GM18520 (cell line): ENCODE data around the gene PCSK5.
A peak's percentile ranks its signal among the peaks of the same experiment; 100 is the strongest.
"Not testable (repeated sequence)": the region's sequence is repeated elsewhere in the genome, so short reads cannot be mapped to it uniquely, and the experiment has no call there.

Experiments used
- ATAC-seq: cut with Tn5 transposase; IDR thresholded peaks from one replicate; pipeline ENCODE4 v1.9.1; 2021; ENCODE audit not compliant: unreplicated experiment

The PCSK5 gene

DNA sequence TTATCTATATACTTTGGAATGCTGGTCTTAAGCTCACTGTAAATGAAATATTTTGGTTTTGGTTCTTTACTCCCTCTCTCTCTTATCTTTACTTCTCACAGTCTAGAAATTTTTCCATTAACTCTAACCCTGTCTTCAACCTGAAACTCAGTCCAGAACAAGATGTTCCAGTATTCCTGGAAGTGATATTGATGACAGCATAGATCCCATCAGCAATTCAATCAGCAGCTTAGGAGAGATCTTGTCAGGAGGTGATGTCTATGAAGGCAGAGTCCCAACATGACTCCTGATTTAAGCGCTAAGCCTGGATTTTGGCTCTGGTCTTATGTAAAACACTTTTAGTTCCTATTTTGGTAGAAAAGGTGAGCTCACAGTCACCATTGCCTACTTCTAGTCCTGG, 451.1 kb downstream of the PCSK5 start:
- no peak for ATAC-seq

DNA sequence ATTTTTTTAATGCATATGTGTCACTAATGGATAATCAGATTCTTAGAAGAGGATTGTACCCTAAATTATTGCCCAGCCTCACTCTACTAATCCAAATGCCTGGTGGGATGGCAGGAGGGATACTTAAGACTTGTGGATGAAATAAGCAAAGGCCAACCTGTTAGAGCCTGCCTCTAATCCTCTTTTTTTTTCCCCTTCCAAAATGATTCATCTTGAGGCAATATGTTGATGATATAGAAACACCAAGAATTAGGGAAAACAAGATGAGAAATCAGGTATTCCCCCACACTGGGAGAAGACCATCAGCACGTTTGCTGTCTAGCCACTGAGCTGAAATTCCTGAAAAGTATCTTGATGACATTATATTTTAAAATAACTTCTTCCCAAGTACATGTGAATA, 451.7 kb downstream of the PCSK5 start:
- no peak for ATAC-seq

DNA sequence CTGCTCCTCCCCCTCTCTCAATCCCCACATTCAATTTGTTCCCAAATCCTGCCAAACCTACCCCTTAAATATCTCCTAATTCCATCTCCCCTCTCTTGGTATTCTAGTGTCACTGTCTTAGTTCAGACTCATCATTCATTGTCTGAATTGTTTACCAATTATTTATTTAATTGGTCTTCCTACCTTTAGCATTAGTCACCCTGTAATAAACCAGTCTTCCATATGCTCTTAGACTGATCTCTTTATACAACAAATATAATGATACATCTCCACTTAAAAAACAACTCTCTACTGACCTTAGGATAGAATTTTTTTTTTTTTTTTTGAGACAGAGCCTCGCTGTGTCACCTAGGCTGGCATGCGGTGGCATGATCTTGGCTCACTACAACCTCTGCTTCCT, 452.4 kb downstream of the PCSK5 start:
- no peak for ATAC-seq

DNA sequence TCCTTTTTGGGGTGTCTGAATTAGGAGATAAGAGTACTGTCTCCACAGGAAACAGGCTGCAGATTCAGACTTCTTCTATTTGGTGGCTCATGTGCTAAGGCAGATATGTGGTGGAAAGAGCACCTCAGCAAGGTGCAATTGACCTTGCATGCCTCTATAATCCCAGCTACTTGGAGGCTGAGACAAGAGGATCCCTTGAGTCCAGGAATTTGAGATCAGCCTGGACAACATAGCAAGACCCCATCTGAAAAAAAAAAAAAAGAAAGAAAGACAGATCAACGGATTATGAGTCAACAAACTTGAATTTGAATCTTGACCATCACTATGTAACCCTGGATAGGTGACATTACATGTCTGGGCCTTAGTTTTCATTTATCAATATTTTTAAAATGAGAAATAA, 459.4 kb downstream of the PCSK5 start:
- no peak for ATAC-seq

DNA sequence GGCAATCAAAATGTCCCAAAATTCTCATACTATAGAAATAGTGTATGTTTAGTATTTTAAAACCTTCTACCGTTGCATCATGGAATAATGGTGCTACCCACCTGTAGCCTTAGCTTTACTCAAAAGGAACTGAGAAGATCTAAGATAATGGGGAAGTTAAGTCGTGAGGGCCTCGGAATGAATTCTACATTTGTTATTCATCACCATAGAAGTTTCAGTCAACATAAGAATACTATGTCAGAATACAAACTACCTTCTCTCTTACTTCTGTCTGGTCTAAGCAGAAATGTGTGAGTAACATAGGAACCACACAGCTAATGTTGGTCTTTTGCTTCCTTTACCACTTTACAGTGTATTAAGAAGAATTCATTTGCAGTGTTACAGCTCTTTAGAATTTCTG, 460.5 kb downstream of the PCSK5 start:
- peak; percentile 41 for ATAC-seq

DNA sequence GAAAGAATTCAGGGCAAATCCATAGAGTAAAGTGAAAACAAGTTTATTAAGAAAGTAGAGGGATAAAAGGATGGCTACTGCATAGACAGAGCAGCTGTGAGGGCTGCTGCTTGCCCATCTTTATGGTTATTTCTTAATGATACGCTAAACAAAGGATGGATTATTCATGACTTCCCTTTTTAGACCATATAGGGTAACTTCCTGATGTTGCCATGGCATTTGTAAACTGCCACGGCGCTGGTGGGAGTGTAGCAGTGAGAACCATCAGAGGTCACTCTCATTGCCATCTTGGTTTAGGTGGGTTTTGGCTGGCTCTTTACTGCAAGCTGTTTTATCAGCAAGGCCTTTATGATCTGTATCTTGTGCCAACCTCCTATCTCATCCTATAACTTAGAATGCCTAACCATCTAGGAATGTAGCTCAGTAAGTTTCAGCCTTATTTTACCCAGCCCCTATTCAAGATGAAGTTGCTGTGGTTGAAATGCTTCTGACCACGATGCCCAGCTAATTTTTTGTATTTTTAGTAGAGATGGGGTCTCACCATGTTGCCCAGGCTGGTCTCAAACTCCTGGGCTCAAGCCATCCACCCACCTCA, 461.6 kb downstream of the PCSK5 start:
- no peak for ATAC-seq

DNA sequence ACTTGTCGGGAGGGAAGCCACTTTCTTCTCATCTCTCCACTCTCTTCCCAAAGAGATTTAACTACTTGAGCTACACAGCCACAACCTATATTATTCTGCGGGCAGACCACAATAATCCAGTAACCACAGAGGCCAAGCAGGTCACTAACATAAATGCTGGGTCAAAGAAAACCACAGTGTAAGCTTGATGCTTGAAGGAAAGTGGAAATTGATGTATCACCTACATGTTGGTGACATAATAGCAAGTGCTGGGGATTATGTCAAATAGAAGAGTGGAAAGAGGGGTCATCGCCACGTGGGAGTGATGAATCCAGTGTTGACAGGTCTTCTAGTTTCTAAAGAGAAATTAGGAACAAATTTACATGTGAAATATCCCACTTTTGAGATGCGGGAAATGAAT, 462.8 kb downstream of the PCSK5 start:
- no peak for ATAC-seq

DNA sequence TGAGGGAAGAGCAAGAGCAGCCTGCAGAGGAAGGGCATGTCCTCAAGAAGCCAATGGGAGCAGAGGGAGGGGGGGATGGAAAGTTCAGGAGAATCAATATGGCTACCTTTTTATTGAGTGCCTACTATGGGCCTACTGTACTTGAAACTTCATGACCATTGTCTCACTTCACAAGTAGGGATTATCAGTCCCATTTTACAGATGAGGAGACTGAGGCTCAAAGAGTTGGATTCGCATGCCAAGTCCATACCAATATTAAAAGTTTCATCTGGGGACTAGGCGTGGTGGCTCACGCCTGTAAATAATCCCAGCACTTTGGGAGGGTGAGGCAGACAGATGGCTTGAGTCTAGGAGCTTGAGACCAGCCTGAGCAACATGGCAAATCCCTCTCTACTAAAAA, 463.7 kb downstream of the PCSK5 start:
- ATAC-seq: no peak

DNA sequence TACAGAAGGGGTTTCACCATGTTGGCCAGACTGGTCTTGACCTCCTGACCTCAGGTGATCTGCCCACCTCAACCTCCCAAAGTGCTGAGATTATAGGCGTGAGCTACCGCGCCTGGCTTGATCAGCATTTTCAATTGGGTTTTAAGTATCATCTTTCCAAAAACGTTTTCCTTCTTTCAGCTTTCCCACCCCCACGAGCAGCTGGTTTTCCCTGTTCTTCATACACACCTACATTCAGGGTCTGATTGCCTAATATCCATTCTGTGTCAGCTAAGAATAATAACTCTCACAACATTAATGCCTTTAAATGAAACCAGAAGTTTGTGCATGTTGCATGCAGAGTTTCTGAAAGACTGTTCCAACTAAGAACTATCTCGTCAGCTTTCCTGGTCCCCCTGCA, 465.4 kb downstream of the PCSK5 start:
- ATAC-seq: no peak

DNA sequence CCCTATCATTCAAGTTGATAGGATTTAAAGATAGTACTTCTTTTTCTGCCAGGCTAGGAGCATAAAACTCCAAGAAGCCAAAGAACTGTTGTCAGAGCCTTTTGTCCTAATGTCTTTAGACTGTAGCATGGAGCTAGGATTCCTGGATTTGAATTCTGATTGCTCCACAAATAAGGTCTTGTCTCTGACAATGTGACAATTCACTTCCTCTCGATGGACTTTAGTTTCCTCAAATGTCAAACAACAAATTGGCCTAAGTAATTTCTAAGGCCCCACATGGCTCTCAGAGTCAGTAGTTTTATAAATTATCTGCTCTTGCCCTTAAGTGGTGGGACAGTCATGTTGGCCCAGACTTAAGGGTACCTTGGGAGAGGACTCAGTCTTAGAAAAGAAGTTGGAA, 467.1 kb downstream of the PCSK5 start:
- ATAC-seq: no peak

DNA sequence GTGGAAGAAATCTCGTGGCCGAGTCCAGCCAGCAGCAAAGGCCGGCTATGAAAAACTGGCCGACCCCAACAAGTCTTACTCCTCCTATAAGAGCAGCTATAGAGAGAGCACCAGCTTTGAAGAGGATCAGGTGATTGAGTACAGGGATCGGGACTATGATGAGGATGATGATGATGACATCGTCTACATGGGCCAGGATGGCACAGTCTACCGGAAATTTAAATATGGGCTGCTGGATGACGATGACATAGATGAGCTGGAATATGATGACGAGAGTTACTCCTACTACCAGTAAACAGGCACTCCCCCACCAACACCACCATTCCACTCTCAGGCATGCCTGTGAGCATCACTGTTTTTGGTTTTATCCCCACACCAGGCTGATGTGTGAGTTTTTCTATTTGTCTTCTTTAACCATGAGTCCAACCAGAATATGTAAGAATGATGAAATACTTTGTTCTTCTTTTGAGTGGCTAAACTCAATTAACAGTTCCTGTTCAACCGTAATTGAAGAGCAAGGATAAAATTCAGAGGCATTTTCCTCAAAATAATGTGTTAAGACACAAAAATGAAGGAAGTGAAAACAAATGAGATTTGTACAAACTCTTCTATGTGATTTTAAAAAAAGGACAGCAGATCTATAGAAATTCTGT, 468.3 kb downstream of the PCSK5 start:
- no peak for ATAC-seq

DNA sequence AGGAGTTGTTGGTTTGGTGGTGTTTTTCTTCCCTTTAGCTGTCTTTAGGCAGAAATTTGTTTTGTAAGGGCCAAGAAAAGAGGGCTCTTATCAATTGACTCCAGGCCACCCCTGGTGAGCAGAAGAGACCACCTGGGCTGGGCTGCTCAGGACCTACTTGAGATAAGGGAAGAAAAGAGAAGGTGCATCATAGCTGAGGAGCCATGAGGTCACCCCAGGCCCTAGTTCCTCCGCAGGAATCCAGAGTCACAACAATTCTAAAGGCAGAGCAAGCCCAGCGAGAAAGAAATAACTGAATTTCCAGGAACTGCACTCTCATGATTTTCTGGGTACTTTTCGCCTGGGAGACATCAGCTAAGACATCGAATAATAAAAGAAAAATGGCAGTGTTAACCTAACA, 468.9 kb downstream of the PCSK5 start:
- no peak for ATAC-seq

DNA sequence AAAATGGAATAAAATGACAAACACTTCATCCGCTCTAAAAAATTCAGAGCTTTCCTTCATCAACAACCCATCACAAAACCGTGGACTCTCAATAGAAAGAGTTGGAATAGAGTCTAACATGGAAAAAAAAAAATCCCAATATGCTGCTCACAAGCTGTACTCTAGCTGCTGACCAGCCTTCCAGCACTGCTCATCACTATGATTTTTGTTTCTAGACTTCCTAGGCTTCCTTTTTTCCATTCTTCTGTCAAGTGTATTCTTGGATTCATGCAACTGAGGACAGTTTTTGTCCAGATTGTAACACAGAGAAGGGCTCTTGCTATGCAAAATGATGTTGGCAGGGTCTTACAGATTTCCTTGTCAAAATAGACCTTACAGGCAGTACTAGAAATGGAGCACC, 469.3 kb downstream of the PCSK5 start:
- no peak for ATAC-seq

DNA sequence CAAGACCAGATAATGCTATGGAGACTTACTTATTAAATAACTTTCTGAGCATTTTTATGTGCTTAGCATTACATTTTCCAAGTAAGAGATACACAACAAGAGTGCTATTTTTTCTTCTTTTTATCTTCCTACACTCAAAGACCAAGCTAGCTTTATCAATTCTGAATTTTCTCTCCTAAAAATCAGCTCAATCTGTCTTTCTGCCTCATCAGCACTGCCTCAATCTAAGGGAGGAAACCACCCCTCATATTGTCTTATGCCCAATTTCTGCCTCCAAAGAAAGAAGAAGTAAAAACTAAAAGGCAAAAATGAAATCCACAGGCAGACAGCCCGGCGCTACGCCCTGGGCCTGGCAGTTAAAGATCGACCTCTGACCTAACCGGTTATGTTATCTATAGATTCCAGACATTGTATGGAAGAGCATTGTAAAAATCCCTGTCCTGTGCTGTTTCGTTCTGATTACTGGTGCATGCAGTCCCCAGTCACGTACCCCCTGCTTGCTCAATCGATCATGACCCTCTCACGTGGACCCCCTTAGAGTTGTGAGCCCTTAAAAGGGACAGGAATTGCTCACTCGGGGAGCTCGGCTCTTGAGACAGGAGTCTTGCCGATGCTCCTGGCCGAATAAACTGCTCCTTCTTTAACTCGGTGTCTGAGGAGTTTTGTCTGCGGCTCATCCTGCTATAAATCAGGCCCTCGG, 472.0 kb downstream of the PCSK5 start:
- not testable (repeated sequence) for ATAC-seq

DNA sequence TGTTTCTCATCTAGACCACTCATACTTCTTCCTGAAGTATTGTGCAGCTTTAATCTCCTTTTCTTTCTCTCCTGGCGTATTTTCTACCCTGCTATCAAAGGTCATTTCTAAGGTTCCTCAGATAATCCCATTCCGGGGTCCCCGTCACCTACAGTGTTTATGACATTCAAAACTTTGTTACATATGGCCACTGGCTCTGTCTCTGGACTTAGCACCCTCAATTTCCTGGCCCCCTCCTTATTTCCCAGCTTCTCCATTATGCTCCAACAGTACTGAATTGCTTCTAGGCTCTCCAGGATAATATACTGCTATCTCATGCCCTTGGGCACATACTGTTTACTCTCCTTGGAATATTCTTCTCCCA, 472.5 kb downstream of the PCSK5 start:
- no peak for ATAC-seq

DNA sequence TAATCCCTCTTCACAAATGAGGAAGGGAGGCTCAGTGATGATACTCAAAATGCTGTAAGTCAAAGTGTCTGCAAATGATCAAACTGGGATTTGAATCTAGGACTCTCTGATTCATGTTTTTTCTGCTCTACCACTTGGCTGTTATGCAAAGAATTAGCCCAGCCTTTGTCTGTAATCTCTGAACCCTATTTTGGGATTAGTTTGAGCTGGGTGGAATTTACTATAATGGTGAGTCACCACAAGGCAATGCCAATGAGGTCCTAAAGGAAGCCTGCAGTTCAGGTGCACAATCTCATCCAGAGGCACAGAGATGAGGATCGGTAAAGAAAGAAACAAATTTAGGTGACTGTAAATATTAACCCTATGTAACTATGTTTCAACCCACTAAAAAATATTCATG, 474.6 kb downstream of the PCSK5 start:
- ATAC-seq: no peak

DNA sequence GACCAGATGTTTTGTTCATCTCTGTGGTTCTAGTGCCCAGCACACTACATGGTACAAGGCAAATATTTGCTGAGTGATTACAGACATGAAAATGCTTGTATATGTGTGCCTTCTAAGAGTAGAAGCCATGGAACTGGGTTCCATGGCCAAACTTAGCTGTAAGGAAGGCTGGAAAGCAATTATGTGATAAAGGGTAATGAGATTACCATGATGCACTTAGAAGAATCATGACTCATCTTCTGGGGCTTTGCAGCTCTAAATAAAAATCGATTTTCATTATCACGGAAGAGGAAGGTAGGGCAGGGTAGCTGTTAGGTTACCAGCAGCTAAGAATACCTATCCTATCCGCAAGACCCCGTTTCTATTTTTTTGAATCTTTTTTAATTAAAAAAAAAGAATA, 475.8 kb downstream of the PCSK5 start:
- ATAC-seq: no peak

DNA sequence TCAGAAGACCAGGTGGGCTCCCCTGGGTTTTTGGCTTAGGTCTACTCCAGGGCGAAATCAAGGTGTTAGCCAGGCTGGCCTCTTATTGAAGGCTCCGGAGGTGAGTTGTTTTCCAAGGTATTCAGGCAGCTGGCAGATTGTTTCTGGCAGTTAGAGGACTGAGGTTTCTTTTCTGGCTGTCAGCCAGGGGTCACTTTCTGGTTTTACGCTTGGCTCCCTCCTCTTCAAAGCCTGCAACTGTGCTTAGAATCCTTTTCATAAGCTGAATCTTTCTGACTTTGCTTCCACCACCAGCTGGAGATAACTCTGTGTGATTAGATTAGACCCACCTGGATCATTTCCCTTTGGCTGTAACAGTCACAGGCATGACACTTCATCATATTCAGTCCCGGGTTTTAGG, 479.1 kb downstream of the PCSK5 start:
- no peak for ATAC-seq

DNA sequence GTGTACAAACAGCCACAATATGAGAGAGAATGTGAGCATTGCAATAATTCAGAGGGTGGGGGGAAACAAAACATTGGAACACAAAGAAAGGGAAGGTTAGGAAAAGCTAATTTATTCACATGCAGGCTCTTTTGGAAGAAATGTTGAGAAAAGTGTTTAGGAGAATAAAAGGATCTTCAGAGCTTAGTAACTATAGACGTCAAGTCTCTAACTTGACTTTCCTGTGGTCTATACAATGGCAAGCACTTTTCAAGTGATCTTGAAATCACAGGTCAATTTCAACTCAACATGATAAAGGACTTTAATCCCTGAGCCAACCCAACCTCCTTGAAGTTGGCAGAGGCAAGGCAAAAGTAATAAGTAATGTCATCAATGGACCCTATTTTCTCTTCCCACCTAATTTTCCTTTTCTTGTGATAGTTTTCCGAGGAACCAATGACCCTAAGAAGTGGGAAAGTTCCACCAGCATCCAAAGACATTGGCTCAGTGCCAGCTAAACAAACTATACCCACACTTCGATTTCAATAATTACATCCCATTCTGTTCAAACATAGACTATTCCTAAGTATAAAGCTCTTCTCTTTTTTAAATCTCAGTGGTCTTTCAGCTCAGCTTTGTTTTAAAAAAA, 480.0 kb downstream of the PCSK5 start:
- no peak for ATAC-seq

DNA sequence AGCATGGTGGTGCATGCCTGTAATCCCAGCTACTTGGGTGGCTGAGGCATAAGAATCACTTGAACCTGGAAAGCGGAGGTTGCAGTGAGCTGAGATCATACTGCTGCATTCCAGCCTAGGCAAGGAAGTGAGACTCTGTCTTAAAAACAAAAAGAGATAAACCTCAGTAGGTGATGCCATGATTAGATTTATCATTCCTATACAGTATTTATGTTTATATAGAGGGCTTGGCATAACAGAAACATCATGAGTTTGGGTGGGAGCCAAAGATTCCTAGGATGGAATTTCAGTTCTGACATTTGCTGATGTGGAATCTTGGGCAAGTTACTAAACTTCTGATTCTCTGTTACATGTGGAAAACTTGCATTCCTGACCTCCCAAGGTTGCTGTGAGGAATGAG, 481.4 kb downstream of the PCSK5 start:
- ATAC-seq: no peak

DNA sequence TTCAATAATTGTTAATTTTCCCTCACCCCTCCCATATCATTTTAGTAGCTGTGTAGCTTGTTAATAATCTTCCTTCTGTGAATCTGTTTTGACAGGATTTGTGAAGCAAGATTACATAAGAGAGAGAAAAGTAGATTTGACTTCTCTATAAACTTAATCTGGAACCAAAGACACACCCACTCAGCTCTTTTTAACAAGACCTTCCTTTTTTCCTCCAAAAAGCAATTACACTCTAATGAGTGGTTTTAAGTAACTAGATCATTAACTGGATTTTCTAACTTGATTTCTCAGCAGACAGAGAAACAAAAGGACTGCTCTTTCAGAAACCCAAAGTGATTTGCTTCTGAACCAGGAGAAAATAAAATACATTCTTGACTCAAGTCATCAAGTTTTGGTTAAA, 481.9 kb downstream of the PCSK5 start:
- no peak for ATAC-seq

DNA sequence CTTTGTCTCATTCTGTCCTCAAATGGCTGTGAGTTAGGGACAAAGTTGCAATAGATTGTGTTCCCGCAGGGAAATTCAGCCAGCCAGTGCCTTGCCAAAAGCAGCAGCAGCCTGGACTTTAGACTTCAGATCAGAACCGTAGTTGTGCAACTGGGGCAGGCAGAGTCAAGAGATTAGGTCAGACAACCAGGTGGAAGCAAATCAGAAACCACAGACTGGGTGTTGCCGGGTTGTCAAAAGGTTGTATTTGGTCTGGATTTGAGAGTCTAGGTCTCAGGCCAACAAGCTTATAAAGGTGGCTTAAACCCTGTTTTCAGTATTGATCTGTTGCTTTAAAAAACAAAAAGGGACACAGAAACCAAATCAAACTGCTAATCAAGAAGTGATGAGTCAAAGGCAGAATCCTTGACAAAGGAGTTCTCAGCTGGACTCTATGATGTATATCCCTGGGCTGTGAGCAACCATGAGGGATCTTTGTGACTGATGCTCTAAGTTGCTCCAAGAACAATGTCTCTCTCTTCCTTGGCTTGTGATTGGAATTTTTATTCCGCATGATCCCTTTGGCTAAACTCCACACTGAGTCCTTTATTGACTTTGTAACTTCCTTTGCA, 482.8 kb downstream of the PCSK5 start:
- ATAC-seq: no peak
